ENCODE results near the gene NTM.

Gene NTM

GRCh38 chr11:131807876-131808275 lies 437.5 kb downstream of the NTM start:
- CTCF ChIA-PET = no interaction called here
- POLR2A ChIA-PET = no interaction called here
- TF ChIP-seq FOXA1 (IDR thresholded peaks at IDR 0.05) (no peak), PKNOX1 (IDR thresholded peaks at IDR 0.05) (no peak), ELF4 (IDR thresholded peaks at IDR 0.05) (no peak), SUZ12 (IDR thresholded peaks at IDR 0.05) (no peak), ZNF384 (IDR thresholded peaks at IDR 0.05) (no peak), FOXK2 (IDR thresholded peaks at IDR 0.05) (no peak), SP1 (IDR thresholded peaks at IDR 0.05) (no peak), LEF1 (IDR thresholded peaks at IDR 0.05; ENCODE audit: borderline replicate concordance) (no peak), BHLHE40 (IDR thresholded peaks at IDR 0.05; ENCODE audit: borderline replicate concordance) (no peak), HDGF (IDR thresholded peaks at IDR 0.05; ENCODE audit: borderline replicate concordance) (no peak)

GRCh38 chr11:131808470-131808869 lies 438.1 kb downstream of the NTM start:
- CTCF ChIA-PET = no interaction called here

More at GRCh38 chr11:131807876-131808275, 437.5 kb downstream of the NTM start:
- no peak for DNase-seq (ENCODE audit: extremely low spot score)

GRCh38 chr11:131809203-131809918 lies 438.9 kb downstream of the NTM start:
- TF ChIP-seq CTBP1 (IDR thresholded peaks at IDR 0.05; ENCODE audit: borderline replicate concordance) = no peak
- TF ChIP-seq ARNT (IDR thresholded peaks at IDR 0.05) = no peak
- TF ChIP-seq ELF4 (IDR thresholded peaks at IDR 0.05) = no peak
- no peak for TF ChIP-seq ZNF384 (IDR thresholded peaks at IDR 0.05)
- TF ChIP-seq HDGF (IDR thresholded peaks at IDR 0.05; ENCODE audit: borderline replicate concordance) = no peak
- TF ChIP-seq FOXA1 (IDR thresholded peaks at IDR 0.05) = no peak
- no peak for TF ChIP-seq LEF1 (IDR thresholded peaks at IDR 0.05; ENCODE audit: borderline replicate concordance)
- TF ChIP-seq FOXM1 (IDR thresholded peaks at IDR 0.05; ENCODE audit: borderline replicate concordance) = no peak
- no peak for TF ChIP-seq SP1 (IDR thresholded peaks at IDR 0.05)
- TF ChIP-seq PKNOX1 (IDR thresholded peaks at IDR 0.05) = no peak
- TF ChIP-seq BHLHE40 (IDR thresholded peaks at IDR 0.05; ENCODE audit: borderline replicate concordance) = no peak
- no peak for TF ChIP-seq L3MBTL2 (conservative IDR thresholded peaks at IDR 0.05)
- TF ChIP-seq TARDBP (IDR thresholded peaks at IDR 0.05) = no peak
- no peak for TF ChIP-seq SUZ12 (IDR thresholded peaks at IDR 0.05)
- TF ChIP-seq NFRKB (IDR thresholded peaks at IDR 0.05) = no peak
- TF ChIP-seq FOXK2 (IDR thresholded peaks at IDR 0.05) = no peak
- CTCF ChIA-PET = no interaction called here
- POLR2A ChIA-PET = interaction anchor here (0.7 kb wide), 1 partner anchor 127 kb away, joined by 3 read pairs; no protein-coding TSS in a partner anchor
- no peak for DNase-seq (ENCODE audit: extremely low spot score)

More at GRCh38 chr11:131808470-131808869, 438.1 kb downstream of the NTM start:
- DNase-seq (ENCODE audit: extremely low spot score) = no peak
- POLR2A ChIA-PET = no interaction called here
- no peak for TF ChIP-seq LEF1 (IDR thresholded peaks at IDR 0.05; ENCODE audit: borderline replicate concordance)
- no peak for TF ChIP-seq ELF4 (IDR thresholded peaks at IDR 0.05)
- TF ChIP-seq FOXM1 (IDR thresholded peaks at IDR 0.05; ENCODE audit: borderline replicate concordance) = no peak
- no peak for TF ChIP-seq SUZ12 (IDR thresholded peaks at IDR 0.05)
- no peak for TF ChIP-seq TARDBP (IDR thresholded peaks at IDR 0.05)
- no peak for TF ChIP-seq PKNOX1 (IDR thresholded peaks at IDR 0.05)
- no peak for TF ChIP-seq L3MBTL2 (conservative IDR thresholded peaks at IDR 0.05)
- no peak for TF ChIP-seq ZNF384 (IDR thresholded peaks at IDR 0.05)
- TF ChIP-seq ARNT (IDR thresholded peaks at IDR 0.05) = no peak
- TF ChIP-seq SP1 (IDR thresholded peaks at IDR 0.05) = no peak
- no peak for TF ChIP-seq CTBP1 (IDR thresholded peaks at IDR 0.05; ENCODE audit: borderline replicate concordance)
- no peak for TF ChIP-seq FOXK2 (IDR thresholded peaks at IDR 0.05)
- TF ChIP-seq NFRKB (IDR thresholded peaks at IDR 0.05) = no peak
- no peak for TF ChIP-seq HDGF (IDR thresholded peaks at IDR 0.05; ENCODE audit: borderline replicate concordance)
- TF ChIP-seq FOXA1 (IDR thresholded peaks at IDR 0.05) = no peak
- TF ChIP-seq BHLHE40 (IDR thresholded peaks at IDR 0.05; ENCODE audit: borderline replicate concordance) = no peak

- CTCF ChIA-PET = no interaction called here
- no peak for DNase-seq (ENCODE audit: extremely low spot score)
- no peak for TF ChIP-seq TARDBP (IDR thresholded peaks at IDR 0.05)
- TF ChIP-seq NFRKB (IDR thresholded peaks at IDR 0.05) = no peak
- no peak for TF ChIP-seq CTBP1 (IDR thresholded peaks at IDR 0.05; ENCODE audit: borderline replicate concordance)
- TF ChIP-seq HDGF (IDR thresholded peaks at IDR 0.05; ENCODE audit: borderline replicate concordance) = no peak
- no peak for TF ChIP-seq SUZ12 (IDR thresholded peaks at IDR 0.05)
- no peak for TF ChIP-seq ZNF384 (IDR thresholded peaks at IDR 0.05)
- no peak for TF ChIP-seq LEF1 (IDR thresholded peaks at IDR 0.05; ENCODE audit: borderline replicate concordance)
- no peak for TF ChIP-seq FOXA1 (IDR thresholded peaks at IDR 0.05)
- POLR2A ChIA-PET = no interaction called here
Measured at GRCh38 chr11:131810541-131810940, 440.1 kb downstream of the NTM start.

GRCh38 chr11:131811383-131811782 lies 441.0 kb downstream of the NTM start:
- ChIA-PET POLR2A (no interaction called here), CTCF (no interaction called here)
- TF ChIP-seq L3MBTL2 (conservative IDR thresholded peaks at IDR 0.05) = no peak
- TF ChIP-seq FOXM1 (IDR thresholded peaks at IDR 0.05; ENCODE audit: borderline replicate concordance) = no peak
- DNase-seq (ENCODE audit: extremely low spot score) = no peak

- POLR2A ChIA-PET = no interaction called here
- CTCF ChIA-PET = no interaction called here
- TF ChIP-seq L3MBTL2 (conservative IDR thresholded peaks at IDR 0.05) (no peak), CTBP1 (IDR thresholded peaks at IDR 0.05; ENCODE audit: borderline replicate concordance) (no peak)
- no peak for DNase-seq (ENCODE audit: extremely low spot score)
Measured at GRCh38 chr11:131814108-131814507, 443.7 kb downstream of the NTM start.
